HepG2 (cell line): ENCODE measurements around the gene UBTF. TPM values are rescaled to one million over a fixed set of nuclear protein-coding genes. Genes with fewer than 3 reads are reported as not detected.

Experiments
- ARID3A ChIP-seq: IDR thresholded peaks from 2 replicates; pipeline ENCODE4 v1.6.1; 2012; ENCODE audit warnings: low read depth, low read length, improper control_type of control experiment
- ATF7-NPFF ChIP-seq: sonication (generic); formaldehyde crosslinking; IDR thresholded peaks from 2 replicates; pipeline ENCODE4 v1.8.1; 2023; ENCODE audit warnings: mild to moderate bottlenecking, low read depth, missing genetic modification reagents, moderate library complexity
- CCDC6 ChIP-seq: sonication (generic); formaldehyde crosslinking; IDR thresholded peaks from 2 replicates; pipeline ENCODE4 v1.8.1; 2022; ENCODE audit warnings: mild to moderate bottlenecking, missing genetic modification reagents, moderate library complexity
- CERS6 ChIP-seq: sonication (generic); formaldehyde crosslinking; IDR thresholded peaks from 2 replicates; pipeline ENCODE4 v1.5.0; 2020; ENCODE audit warnings: missing genetic modification reagents
- GTF3A ChIP-seq: sonication (generic); formaldehyde crosslinking; conservative IDR thresholded peaks from 2 replicates; pipeline ENCODE4 v1.4.0; 2020; ENCODE audit warnings: mild to moderate bottlenecking, missing genetic modification reagents
- NCOA1 ChIP-seq: sonication (generic); formaldehyde crosslinking; IDR thresholded peaks from 2 replicates; pipeline ENCODE4 v1.9.0; 2021; ENCODE audit warnings: missing genetic modification reagents
- NFATC3 ChIP-seq: sonication (generic); formaldehyde crosslinking; IDR thresholded peaks from 2 replicates; pipeline ENCODE4 v1.5.1; 2020; ENCODE audit warnings: mild to moderate bottlenecking, missing genetic modification reagents
- ONECUT2 ChIP-seq: sonication (generic); formaldehyde crosslinking; IDR thresholded peaks from 2 replicates; pipeline ENCODE4 v1.4.0; 2020; ENCODE audit warnings: missing genetic modification reagents
- PAXIP1 ChIP-seq: sonication (generic); formaldehyde crosslinking; conservative IDR thresholded peaks from 2 replicates; pipeline ENCODE4 v1.4.0; 2020; ENCODE audit warnings: mild to moderate bottlenecking, missing genetic modification reagents, moderate library complexity
- SMAD9 ChIP-seq: sonication (generic); formaldehyde crosslinking; IDR thresholded peaks from 2 replicates; pipeline ENCODE4 v1.5.1; 2020; ENCODE audit warnings: mild to moderate bottlenecking, missing genetic modification reagents
- SMARCC2 ChIP-seq: fragments of 450-650 bp; IDR thresholded peaks from 2 replicates; pipeline ENCODE4 v1.6.1; 2017; ENCODE audit warnings: antibody characterized with exemption, mild to moderate bottlenecking
- SYNCRIP ChIP-seq: fragments of 200-400 bp; formaldehyde crosslinking; IDR thresholded peaks from 2 replicates; pipeline ENCODE4 v1.6.1; 2018; ENCODE audit warnings: mild to moderate bottlenecking, low read depth, low read length; ENCODE audit not compliant: insufficient read depth
- TMF1 ChIP-seq: sonication (generic); formaldehyde crosslinking; IDR thresholded peaks from 2 replicates; pipeline ENCODE4 v1.8.1; 2022; ENCODE audit warnings: low read depth, missing genetic modification reagents
- ZFP37 ChIP-seq: sonication (generic); formaldehyde crosslinking; IDR thresholded peaks from 2 replicates; pipeline ENCODE4 v1.4.0; 2020; ENCODE audit warnings: missing genetic modification reagents, borderline replicate concordance
- ZNF235 ChIP-seq: sonication (generic); formaldehyde crosslinking; IDR thresholded peaks from 2 replicates; pipeline ENCODE4 v1.8.1; 2023; ENCODE audit warnings: mild to moderate bottlenecking, missing genetic modification reagents, borderline replicate concordance
- ZNF264 ChIP-seq: sonication (generic); formaldehyde crosslinking; IDR thresholded peaks from 2 replicates; pipeline ENCODE4 v1.4.0; 2020; ENCODE audit warnings: missing genetic modification reagents
- ZNF30 ChIP-seq: sonication (generic); formaldehyde crosslinking; IDR thresholded peaks from 2 replicates; pipeline ENCODE4 v1.5.0; 2020; ENCODE audit warnings: mild to moderate bottlenecking, missing genetic modification reagents
- ZSCAN21 ChIP-seq: sonication (generic); formaldehyde crosslinking; IDR thresholded peaks from 2 replicates; pipeline ENCODE4 v1.8.0; 2022; ENCODE audit warnings: mild to moderate bottlenecking, missing genetic modification reagents, moderate library complexity, borderline replicate concordance
- polyA plus RNA-seq, 8 experiments: library from polyadenylated mRNA; depleted of rRNA in 3 of 8; stranded (reverse) in 7 of 8; unstranded in 1 of 8; fragments of >200 nt; fragmentation: Illumina TruSeq in 4 of 8; extraction: Trizol in 4 of 8; gene quantifications; 2 replicates each; pipeline versions ENCODE4 v1.2.1 to v1.2.3, GENCODE V29; 2011 to 2016; ENCODE audit warnings: low read depth in 4 of 8, missing spikeins in 1 of 8, mixed read lengths in 1 of 8; ENCODE audit not compliant: insufficient read depth in 1 of 8
- total RNA-seq, 5 experiments: library from RNA; depleted of rRNA; stranded (reverse); fragments of >200 nt; fragmentation: Illumina TruSeq; extraction: Trizol; gene quantifications; 2 replicates each; pipeline ENCODE4 v1.2.3, GENCODE V29; 2016; ENCODE audit warnings: low read depth in 1 of 5
- TF ChIP-seq, protein P1 (sequence below): sonication (generic); formaldehyde crosslinking; IDR thresholded peaks from 2 replicates; pipeline ENCODE4 v1.8.0; 2022; ENCODE audit warnings: missing genetic modification reagents, mild to moderate bottlenecking, moderate library complexity, borderline replicate concordance
- TF ChIP-seq, protein P2 (sequence below): sonication (generic); formaldehyde crosslinking; IDR thresholded peaks from 2 replicates; pipeline ENCODE4 v1.8.0; 2022; ENCODE audit warnings: mild to moderate bottlenecking, missing genetic modification reagents, moderate library complexity

Gene UBTF
- total and polyA plus RNA-seq, 2 of the 13 experiments (the other 11 are each of a cell fraction or from before 2014, with no cell fraction given) = 15.2 to 60.9 TPM

- TF ChIP-seq, protein P1, sequence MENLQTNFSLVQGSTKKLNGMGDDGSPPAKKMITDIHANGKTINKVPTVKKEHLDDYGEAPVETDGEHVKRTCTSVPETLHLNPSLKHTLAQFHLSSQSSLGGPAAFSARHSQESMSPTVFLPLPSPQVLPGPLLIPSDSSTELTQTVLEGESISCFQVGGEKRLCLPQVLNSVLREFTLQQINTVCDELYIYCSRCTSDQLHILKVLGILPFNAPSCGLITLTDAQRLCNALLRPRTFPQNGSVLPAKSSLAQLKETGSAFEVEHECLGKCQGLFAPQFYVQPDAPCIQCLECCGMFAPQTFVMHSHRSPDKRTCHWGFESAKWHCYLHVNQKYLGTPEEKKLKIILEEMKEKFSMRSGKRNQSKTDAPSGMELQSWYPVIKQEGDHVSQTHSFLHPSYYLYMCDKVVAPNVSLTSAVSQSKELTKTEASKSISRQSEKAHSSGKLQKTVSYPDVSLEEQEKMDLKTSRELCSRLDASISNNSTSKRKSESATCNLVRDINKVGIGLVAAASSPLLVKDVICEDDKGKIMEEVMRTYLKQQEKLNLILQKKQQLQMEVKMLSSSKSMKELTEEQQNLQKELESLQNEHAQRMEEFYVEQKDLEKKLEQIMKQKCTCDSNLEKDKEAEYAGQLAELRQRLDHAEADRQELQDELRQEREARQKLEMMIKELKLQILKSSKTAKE = no peak
- TF ChIP-seq ZNF30 (CRISPR knock-in tag) (no peak), ZNF235 (CRISPR knock-in tag) (no peak), SMAD9 (CRISPR knock-in tag) (no peak), TMF1 (CRISPR knock-in tag) (no peak), CCDC6 (0 out of 2 replicates have a peak, but pooled peaks have one; percentile 64), NCOA1 (CRISPR knock-in tag) (no peak), SMARCC2 (no peak), NFATC3 (no peak), PAXIP1 (CRISPR knock-in tag) (peak; percentile 66), ZNF264 (CRISPR knock-in tag) (no peak), ARID3A (peak; percentile 33; the same call in 1 of the 2 replicates), CERS6 (peak; percentile 71; the same call in 1 of the 2 replicates), SYNCRIP (no peak), ATF7-NPFF (CRISPR knock-in tag) (no peak), ZFP37 (peak; percentile 64; the same call in 1 of the 2 replicates), ZSCAN21 (CRISPR knock-in tag) (0 out of 2 replicates have a peak, but pooled peaks have one; percentile 62), GTF3A (CRISPR knock-in tag) (no peak), ONECUT2 (CRISPR knock-in tag) (peak; percentile 57; the same call in 1 of the 2 replicates)
- TF ChIP-seq, protein P2, sequence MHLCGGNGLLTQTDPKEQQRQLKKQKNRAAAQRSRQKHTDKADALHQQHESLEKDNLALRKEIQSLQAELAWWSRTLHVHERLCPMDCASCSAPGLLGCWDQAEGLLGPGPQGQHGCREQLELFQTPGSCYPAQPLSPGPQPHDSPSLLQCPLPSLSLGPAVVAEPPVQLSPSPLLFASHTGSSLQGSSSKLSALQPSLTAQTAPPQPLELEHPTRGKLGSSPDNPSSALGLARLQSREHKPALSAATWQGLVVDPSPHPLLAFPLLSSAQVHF (CRISPR knock-in tag) = no peak
Measured at GRCh38 chr17:44186307-44187130, 33.0 kb downstream of the UBTF start, which contains the start of gene TMUB2 (continued).
